Right ventricle myocardium superior (tissue), 1 donor: Measurements from ENCODE around the gene CCNYL1. TPM values are rescaled to one million over a fixed set of nuclear protein-coding genes. Genes with fewer than 3 reads are reported as not detected.
A peak's percentile ranks its signal among the peaks of the same experiment; 100 is the strongest.
"Not testable (repeated sequence)": the region's sequence is repeated elsewhere in the genome, so short reads cannot be mapped to it uniquely, and the experiment has no call there.

ENCODE experiments used
- ATAC-seq: fragments of 200-7000 bp; cut with Tn5 transposase; one replicate; pipeline ENCODE4 v1.9.1; 2020; ENCODE audit warnings: mild to moderate bottlenecking; ENCODE audit not compliant: poor library complexity
- DNase-seq: peaks from one replicate; pipeline ENCODE4 v3.0.0-alpha.2; 2020
- intact Hi-C: fragments of 100-400 bp; cut with DNase I; formaldehyde crosslinking; loops from one replicate; pipeline ENCODE4 v1.11.2; 2022
- long read RNA-seq: library from polyadenylated mRNA; unstranded; transcript quantifications from one replicate; pipeline ENCODE4 v2.0.0, GENCODE V29; 2021
- total RNA-seq: library from RNA; stranded (reverse); fragmentation: NEBNext Ultra II Directional; extraction: Animal tissue kit (Norgen Biotek cat#: 25700); gene quantifications from one replicate; pipeline ENCODE4 v1.2.1, GENCODE V29; 2021
- donor health status: DM: no; HTN: yes; CAD: no; lungs with severe emphysema.

CCNYL1 gene
- total RNA-seq: 8.9 TPM
- long read RNA-seq, transcript CCNYL1-201 (10 exons, 3,767 nt): major isoform, 5 of 11 reads
- long read RNA-seq, partial matches to known transcripts: 1 of 11 reads
- long read RNA-seq, other reads (novel, unspliced or antisense): 3 of 11 reads

GRCh38 chr2:207710814-207711740, at the start of gene CCNYL1:
TSS of gene CCNYL1 (plus strand) at chr2:207711640. CDS start at chr2:207711897, 257 bp downstream.
- intact Hi-C loops: loop anchor here (10.0 kb wide), 1 partner anchor 86 kb away; the partner anchor contains the start of gene METTL21A
- peak; percentile 99 for ATAC-seq
- DNase-seq: peak; percentile 99

- DNase-seq: no peak
- ATAC-seq: no peak
- intact Hi-C loops: no loop called here
Observed at GRCh38 chr2:207662203-207662602, 49.2 kb upstream of the CCNYL1 start.

GRCh38 chr2:207663870-207664545, 47.4 kb upstream of the CCNYL1 start:
- no peak for ATAC-seq
- intact Hi-C loops: no loop called here
- no peak for DNase-seq

GRCh38 chr2:207670887-207671286, 40.6 kb upstream of the CCNYL1 start:
- ATAC-seq: no peak
- intact Hi-C loops: no loop called here

GRCh38 chr2:207673431-207673830, 38.0 kb upstream of the CCNYL1 start:
- ATAC-seq (no peak), DNase-seq (no peak)
- intact Hi-C loops: no loop called here

More at GRCh38 chr2:207670887-207671286, 40.6 kb upstream of the CCNYL1 start:
- DNase-seq: no peak

- ATAC-seq (no peak), DNase-seq (no peak)
- intact Hi-C loops: no loop called here
Observed at GRCh38 chr2:207674266-207674774, 37.1 kb upstream of the CCNYL1 start.

- ATAC-seq: no peak
- intact Hi-C loops: no loop called here
- DNase-seq: no peak
Observed at GRCh38 chr2:207674826-207675225, 36.6 kb upstream of the CCNYL1 start.

GRCh38 chr2:207676827-207677354, 34.5 kb upstream of the CCNYL1 start:
- ATAC-seq: no peak
- no peak for DNase-seq
- intact Hi-C loops: no loop called here

GRCh38 chr2:207681431-207681830, 30.0 kb upstream of the CCNYL1 start:
- DNase-seq (no peak), ATAC-seq (peak; percentile 52)
- intact Hi-C loops: no loop called here

- no peak for DNase-seq
- intact Hi-C loops: no loop called here
- no peak for ATAC-seq
Observed at GRCh38 chr2:207682557-207682956, 28.9 kb upstream of the CCNYL1 start.

GRCh38 chr2:207683438-207683837, 28.0 kb upstream of the CCNYL1 start:
- DNase-seq (no peak), ATAC-seq (no peak)
- intact Hi-C loops: no loop called here

GRCh38 chr2:207683879-207684627, 27.4 kb upstream of the CCNYL1 start:
- no peak for ATAC-seq
- no peak for DNase-seq
- intact Hi-C loops: no loop called here

- ATAC-seq: no peak
- intact Hi-C loops: no loop called here
- no peak for DNase-seq
Observed at GRCh38 chr2:207686812-207687211, 24.6 kb upstream of the CCNYL1 start.

- no peak for ATAC-seq
- intact Hi-C loops: no loop called here
- DNase-seq: no peak
Observed at GRCh38 chr2:207688597-207688996, 22.8 kb upstream of the CCNYL1 start.

GRCh38 chr2:207690845-207691461, 20.5 kb upstream of the CCNYL1 start:
- DNase-seq, intact Hi-C loops, ATAC-seq: not testable (repeated sequence)

- intact Hi-C loops: no loop called here
- DNase-seq (no peak), ATAC-seq (peak; percentile 73)
Observed at GRCh38 chr2:207692206-207693065, 19.0 kb upstream of the CCNYL1 start.

GRCh38 chr2:207693641-207694249, 17.7 kb upstream of the CCNYL1 start:
- DNase-seq (no peak), ATAC-seq (no peak)
- intact Hi-C loops: no loop called here
